ENCODE measurements around the gene METTL4.

METTL4 gene

DNA sequence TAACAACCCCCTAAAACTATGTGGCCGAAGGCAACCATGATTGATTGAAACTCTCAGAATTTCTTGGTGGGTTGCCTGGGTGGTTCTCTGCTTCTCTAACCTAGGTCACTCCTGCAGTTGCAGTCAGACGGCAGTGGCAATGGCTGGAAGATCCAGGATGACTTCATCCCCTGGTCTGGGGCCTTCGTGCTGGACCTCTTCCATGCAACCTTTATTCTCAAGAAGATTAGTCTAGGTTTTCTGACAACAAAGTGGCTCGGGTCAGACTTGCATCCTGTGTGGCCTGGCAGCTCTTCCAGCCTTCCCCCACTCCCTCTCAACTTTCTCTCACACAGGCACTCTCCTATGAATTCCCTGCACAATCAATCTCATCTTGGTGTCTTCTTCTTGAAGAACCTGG is 76.4 kb downstream of the METTL4 start:
- TF ChIP-seq REST (IDR thresholded peaks at IDR 0.05; ENCODE audit: low read depth) = no peak
- TF ChIP-seq CREB1 (IDR thresholded peaks at IDR 0.05; ENCODE audit: low read depth) = no peak
- no peak for TF ChIP-seq FOXM1 (IDR thresholded peaks at IDR 0.05; ENCODE audit: borderline replicate concordance, low read depth)
- no peak for TF ChIP-seq YY1 (IDR thresholded peaks at IDR 0.05; ENCODE audit: low read depth)

All from Ishikawa (cell line).